A673 (cell line): ENCODE results near the gene KIF5A. TPM values are rescaled to one million over a fixed set of nuclear protein-coding genes. Genes with fewer than 3 reads are reported as not detected.

Source experiments
- BruUV-seq: library from RNA; stranded (reverse); fragments of 400-500 nt; replicated peaks from 2 replicates; lab custom pipeline; 2021; lab: Mats Ljungman, UMichigan
- CTCF ChIA-PET: fragments of 300-600 bp; sonication (Branson Sonifier 250); formaldehyde crosslinking; loops from one replicate; lab custom pipeline; 2022; ENCODE audit warnings: antibody characterized with exemption; lab: Charles Lee
- POLR2A ChIA-PET: fragments of 300-600 bp; sonication (Branson Sonifier 250); formaldehyde crosslinking; loops from one replicate; lab custom pipeline; 2022; ENCODE audit warnings: antibody characterized with exemption; ENCODE audit not compliant: low non-redundant PET; lab: Charles Lee
- DNase-seq: peaks from one replicate; pipeline ENCODE4 v3.0.0-alpha.2; 2015; ENCODE audit warnings: low spot score
- H3K27ac ChIP-seq: fragments of 200-600 bp; sonication (generic); 2 replicates; pipeline ENCODE4 v1.5.1; 2016; ENCODE audit warnings: mixed run types, low read depth, mild to moderate bottlenecking, mixed read lengths, antibody characterized with exemption, low read length; ENCODE audit not compliant: poor library complexity, severe bottlenecking
- H3K27me3 ChIP-seq: fragments of 200-600 bp; sonication (generic); replicated peaks from 2 replicates; pipeline ENCODE4 v1.6.1; 2017; ENCODE audit warnings: mixed run types, low read depth, mild to moderate bottlenecking, mixed read lengths, antibody characterized with exemption, low read length; ENCODE audit not compliant: insufficient read depth, poor library complexity
- H3K36me3 ChIP-seq: fragments of 200-600 bp; sonication (generic); 2 replicates; pipeline ENCODE4 v1.6.1; 2016; ENCODE audit warnings: mixed run types, mild to moderate bottlenecking, mixed read lengths, antibody characterized with exemption, low read length; ENCODE audit not compliant: insufficient read depth, poor library complexity, severe bottlenecking
- H3K4me1 ChIP-seq: fragments of 200-600 bp; sonication (generic); 2 replicates; pipeline ENCODE4 v1.6.1; 2017; ENCODE audit warnings: mixed run types, mild to moderate bottlenecking, mixed read lengths, antibody characterized with exemption, low read length; ENCODE audit not compliant: insufficient read depth, poor library complexity, severe bottlenecking
- H3K4me3 ChIP-seq: fragments of 200-600 bp; sonication (generic); 2 replicates; pipeline ENCODE4 v1.5.1; 2016; ENCODE audit warnings: low read depth, mixed run types, mild to moderate bottlenecking, mixed read lengths, low read length; ENCODE audit not compliant: poor library complexity, severe bottlenecking
- H3K9me3 ChIP-seq: fragments of 200-600 bp; sonication (generic); 2 replicates; pipeline ENCODE4 v1.6.1; 2016; ENCODE audit warnings: mixed run types, low read depth, mild to moderate bottlenecking, mixed read lengths, antibody characterized with exemption, low read length; ENCODE audit not compliant: poor library complexity, severe bottlenecking
- CTCF ChIP-seq: fragments of 300-800, 200-600 bp; sonication (generic); conservative IDR thresholded peaks from 2 replicates; pipeline ENCODE4 v1.5.1; 2017; ENCODE audit warnings: low read depth, mild to moderate bottlenecking, antibody characterized with exemption, low read length, moderate library complexity, mixed read lengths
- EZH2 ChIP-seq: fragments of 200-600 bp; sonication (generic); IDR thresholded peaks from 2 replicates; pipeline ENCODE4 v1.6.1; 2017; ENCODE audit warnings: borderline replicate concordance, low read depth, mild to moderate bottlenecking, mixed read lengths, antibody characterized with exemption, low read length; ENCODE audit not compliant: poor library complexity, severe bottlenecking
- intact Hi-C: fragments of 100-400 bp; cut with micrococcal nuclease; formaldehyde crosslinking; loops from one replicate; pipeline ENCODE4 v1.10.0; 2022; ENCODE audit not compliant: unreplicated experiment
- total RNA-seq: library from RNA; stranded (reverse); gene quantifications from 2 replicates; pipeline ENCODE4 v1.2.3, GENCODE V29; 2021

KIF5A gene
- total RNA-seq, 1 experiment from 2014 or later = 2.1 TPM

GRCh38 chr12:57548488-57548887 lies 1.4 kb upstream of the KIF5A start:
- Histone ChIP-seq H3K36me3 (no peaks in the 10 kb centered on the region), H3K27me3 (no peaks in the 10 kb centered on the region), H3K4me3 (no peak overlapping the region), H3K27ac (no peak overlapping the region), H3K9me3 (no peaks in the 10 kb centered on the region), H3K4me1 (peaks cover 19% of the 10 kb centered on the region)
- ChIA-PET CTCF (no interaction called here), POLR2A (no interaction called here)
- no peak for DNase-seq
- intact Hi-C loops = no loop called here
- TF ChIP-seq EZH2 (no peak), CTCF (no peak)
- BruUV-seq = no TSS peak

- no peak for DNase-seq
- no peak overlapping the region for H3K27ac ChIP-seq
- BruUV-seq = no TSS peak
- POLR2A ChIA-PET = no interaction called here
- CTCF ChIA-PET = no interaction called here
- H3K36me3 ChIP-seq = no peaks in the 10 kb centered on the region
- no peak for TF ChIP-seq CTCF
- TF ChIP-seq EZH2 = no peak
- no peaks in the 10 kb centered on the region for H3K27me3 ChIP-seq
- H3K4me1 ChIP-seq = peaks cover 24% of the 10 kb centered on the region
- no peaks in the 10 kb centered on the region for H3K9me3 ChIP-seq
- H3K4me3 ChIP-seq = peak overlapping the region; percentile 57
- intact Hi-C loops = no loop called here
These were observed 488 bp upstream of the KIF5A start for GRCh38 chr12:57549203-57549908.

- Histone ChIP-seq H3K4me1 (peaks cover 15% of the 10 kb centered on the region), H3K4me3 (peak overlapping the region; percentile 57), H3K36me3 (no peaks in the 10 kb centered on the region), H3K9me3 (no peaks in the 10 kb centered on the region), H3K27me3 (no peaks in the 10 kb centered on the region), H3K27ac (no peak overlapping the region)
- BruUV-seq = no TSS peak
- POLR2A ChIA-PET = no interaction called here
- intact Hi-C loops = no loop called here
- no peak for DNase-seq
- TF ChIP-seq EZH2 (no peak), CTCF (no peak)
- CTCF ChIA-PET = no interaction called here
These were observed 1.1 kb downstream of the KIF5A start for GRCh38 chr12:57550641-57551549.
